HepG2 (cell line): ENCODE results near the gene EAF1. TPM values are rescaled to one million over a fixed set of nuclear protein-coding genes. Genes with fewer than 3 reads are reported as not detected.
A peak's percentile ranks its signal among the peaks of the same experiment; 100 is the strongest.

Experiments used
- ARNT2 ChIP-seq: sonication (generic); formaldehyde crosslinking; IDR thresholded peaks from 2 replicates; pipeline ENCODE4 v1.8.0; 2022; ENCODE audit warnings: mild to moderate bottlenecking, low read depth, missing genetic modification reagents, moderate library complexity
- CBX2 ChIP-seq, 2 experiments: fragments of 200-600 bp in 1 of 2; sonication (generic); formaldehyde crosslinking in 1 of 2; IDR thresholded peaks; 2 replicates each; pipeline versions ENCODE4 v1.7.0 to v1.8.1; 2018 to 2022; ENCODE audit warnings: low read depth in 2 of 2, low read length in 1 of 2, mild to moderate bottlenecking in 1 of 2, missing genetic modification reagents in 1 of 2
- CEBPG ChIP-seq: IDR thresholded peaks from 2 replicates; pipeline ENCODE4 v1.6.1; 2016
- E2F2 ChIP-seq: sonication (generic); formaldehyde crosslinking; IDR thresholded peaks from 2 replicates; pipeline ENCODE4 v1.4.0; 2020; ENCODE audit warnings: missing genetic modification reagents, borderline replicate concordance
- ELF4 ChIP-seq: sonication (generic); formaldehyde crosslinking; IDR thresholded peaks from 2 replicates; pipeline ENCODE4 v1.5.0; 2020; ENCODE audit warnings: missing genetic modification reagents, mild to moderate bottlenecking, moderate library complexity, borderline replicate concordance
- ETV5 ChIP-seq: IDR thresholded peaks from 2 replicates; pipeline ENCODE4 v1.6.1; 2018; ENCODE audit warnings: missing biosample characterization, missing genetic modification reagents, inconsistent platforms, borderline replicate concordance
- HNF4G ChIP-seq, 2 experiments: sonication (generic) in 1 of 2; formaldehyde crosslinking in 1 of 2; IDR thresholded peaks; 2 replicates each; pipeline versions ENCODE4 v1.4.0 to v1.6.1; 2011 to 2020; ENCODE audit warnings: borderline replicate concordance in 2 of 2, low read depth in 2 of 2, mild to moderate bottlenecking in 2 of 2, low read length in 1 of 2, missing genetic modification reagents in 1 of 2, moderate library complexity in 1 of 2
- JDP2 ChIP-seq: sonication (generic); formaldehyde crosslinking; IDR thresholded peaks from 2 replicates; pipeline ENCODE4 v1.8.1; 2022; ENCODE audit warnings: missing genetic modification reagents, borderline replicate concordance
- MBNL3 ChIP-seq: fragments of 250-450 bp; sonication (Bioruptor Pico); conservative IDR thresholded peaks from 2 replicates; pipeline ENCODE4 v1.8.0; 2022; ENCODE audit warnings: mild to moderate bottlenecking, inconsistent platforms
- PITX1 ChIP-seq: sonication (generic); formaldehyde crosslinking; IDR thresholded peaks from 2 replicates; pipeline ENCODE4 v1.5.1; 2020; ENCODE audit warnings: mild to moderate bottlenecking, missing genetic modification reagents
- SAP130 ChIP-seq: IDR thresholded peaks from 2 replicates; pipeline ENCODE4 v1.6.1; 2016; ENCODE audit warnings: low read depth
- ZC3H13 ChIP-seq: sonication (generic); formaldehyde crosslinking; IDR thresholded peaks from 2 replicates; pipeline ENCODE4 v1.8.1; 2023; ENCODE audit warnings: mild to moderate bottlenecking, missing genetic modification reagents, moderate library complexity
- ZFX ChIP-seq: sonication (generic); formaldehyde crosslinking; IDR thresholded peaks from 2 replicates; pipeline ENCODE4 v1.4.0; 2020; ENCODE audit warnings: mild to moderate bottlenecking, low read depth, missing genetic modification reagents, moderate library complexity
- ZNF530 ChIP-seq: sonication (generic); formaldehyde crosslinking; IDR thresholded peaks from 2 replicates; pipeline ENCODE4 v1.5.0; 2020; ENCODE audit warnings: low read depth, mild to moderate bottlenecking, missing genetic modification reagents
- ZNF782 ChIP-seq: sonication (generic); formaldehyde crosslinking; IDR thresholded peaks from 2 replicates; pipeline ENCODE4 v1.4.0; 2020; ENCODE audit warnings: missing genetic modification reagents, mild to moderate bottlenecking, borderline replicate concordance
- ZNF788 ChIP-seq: sonication (generic); formaldehyde crosslinking; IDR thresholded peaks from 2 replicates; pipeline ENCODE4 v1.5.0; 2020; ENCODE audit warnings: mild to moderate bottlenecking, missing genetic modification reagents, borderline replicate concordance
- polyA plus RNA-seq, 8 experiments: library from polyadenylated mRNA; depleted of rRNA in 3 of 8; stranded (reverse) in 7 of 8; unstranded in 1 of 8; fragments of >200 nt; fragmentation: Illumina TruSeq in 4 of 8; extraction: Trizol in 4 of 8; gene quantifications; 2 replicates each; pipeline versions ENCODE4 v1.2.1 to v1.2.3, GENCODE V29; 2011 to 2016; ENCODE audit warnings: low read depth in 4 of 8, missing spikeins in 1 of 8, mixed read lengths in 1 of 8; ENCODE audit not compliant: insufficient read depth in 1 of 8
- total RNA-seq, 5 experiments: library from RNA; depleted of rRNA; stranded (reverse); fragments of >200 nt; fragmentation: Illumina TruSeq; extraction: Trizol; gene quantifications; 2 replicates each; pipeline ENCODE4 v1.2.3, GENCODE V29; 2016; ENCODE audit warnings: low read depth in 1 of 5
- TF ChIP-seq, protein P1 (sequence below): sonication (generic); formaldehyde crosslinking; IDR thresholded peaks from 2 replicates; pipeline ENCODE4 v1.4.0; 2020; ENCODE audit warnings: low read depth, missing genetic modification reagents
- TF ChIP-seq, protein P2 (sequence below): sonication (generic); formaldehyde crosslinking; IDR thresholded peaks from 2 replicates; pipeline ENCODE4 v1.4.0; 2020; ENCODE audit warnings: missing genetic modification reagents, borderline replicate concordance
- TF ChIP-seq, protein P3 (sequence below): sonication (generic); formaldehyde crosslinking; IDR thresholded peaks from 2 replicates; pipeline ENCODE4 v1.5.1; 2020; ENCODE audit warnings: missing genetic modification reagents, mild to moderate bottlenecking, borderline replicate concordance

Gene EAF1
- total and polyA plus RNA-seq, 2 of the 13 experiments (the other 11 are each of a cell fraction or from before 2014, with no cell fraction given): 8.1 to 30.0 TPM

- TF ChIP-seq ZNF788 (CRISPR knock-in tag) (peak; percentile 23; the same call in 1 of the 2 replicates), HNF4G (IDR thresholded peaks at IDR 0.05; ENCODE audit: borderline replicate concordance, low read depth, low read length) (no peak), HNF4G (CRISPR knock-in tag; IDR thresholded peaks at IDR 0.05; ENCODE audit: borderline replicate concordance, low read depth) (no peak), CEBPG (CRISPR knock-in tag) (peak; percentile 31), ETV5 (CRISPR knock-in tag) (peak; percentile 42; the same call in 1 of the 2 replicates), JDP2 (CRISPR knock-in tag) (no peak), SAP130 (CRISPR knock-in tag) (peak; percentile 97), ZNF782 (CRISPR knock-in tag) (peak; percentile 44; the same call in 1 of the 2 replicates), CBX2 (IDR thresholded peaks at IDR 0.05; ENCODE audit: low read depth, low read length) (no peak), CBX2 (CRISPR knock-in tag; IDR thresholded peaks at IDR 0.05; ENCODE audit: low read depth) (no peak), ARNT2 (CRISPR knock-in tag) (no peak), E2F2 (CRISPR knock-in tag) (no peak), ZNF530 (CRISPR knock-in tag) (no peak), PITX1 (CRISPR knock-in tag) (peak; percentile 40; the same call in 1 of the 2 replicates), ZFX (0 out of 2 replicates have a peak, but pooled peaks have one; percentile 17), ZC3H13 (CRISPR knock-in tag) (no peak), ELF4 (CRISPR knock-in tag) (no peak), MBNL3 (CRISPR knock-in tag) (no peak)
- TF ChIP-seq, protein P1, sequence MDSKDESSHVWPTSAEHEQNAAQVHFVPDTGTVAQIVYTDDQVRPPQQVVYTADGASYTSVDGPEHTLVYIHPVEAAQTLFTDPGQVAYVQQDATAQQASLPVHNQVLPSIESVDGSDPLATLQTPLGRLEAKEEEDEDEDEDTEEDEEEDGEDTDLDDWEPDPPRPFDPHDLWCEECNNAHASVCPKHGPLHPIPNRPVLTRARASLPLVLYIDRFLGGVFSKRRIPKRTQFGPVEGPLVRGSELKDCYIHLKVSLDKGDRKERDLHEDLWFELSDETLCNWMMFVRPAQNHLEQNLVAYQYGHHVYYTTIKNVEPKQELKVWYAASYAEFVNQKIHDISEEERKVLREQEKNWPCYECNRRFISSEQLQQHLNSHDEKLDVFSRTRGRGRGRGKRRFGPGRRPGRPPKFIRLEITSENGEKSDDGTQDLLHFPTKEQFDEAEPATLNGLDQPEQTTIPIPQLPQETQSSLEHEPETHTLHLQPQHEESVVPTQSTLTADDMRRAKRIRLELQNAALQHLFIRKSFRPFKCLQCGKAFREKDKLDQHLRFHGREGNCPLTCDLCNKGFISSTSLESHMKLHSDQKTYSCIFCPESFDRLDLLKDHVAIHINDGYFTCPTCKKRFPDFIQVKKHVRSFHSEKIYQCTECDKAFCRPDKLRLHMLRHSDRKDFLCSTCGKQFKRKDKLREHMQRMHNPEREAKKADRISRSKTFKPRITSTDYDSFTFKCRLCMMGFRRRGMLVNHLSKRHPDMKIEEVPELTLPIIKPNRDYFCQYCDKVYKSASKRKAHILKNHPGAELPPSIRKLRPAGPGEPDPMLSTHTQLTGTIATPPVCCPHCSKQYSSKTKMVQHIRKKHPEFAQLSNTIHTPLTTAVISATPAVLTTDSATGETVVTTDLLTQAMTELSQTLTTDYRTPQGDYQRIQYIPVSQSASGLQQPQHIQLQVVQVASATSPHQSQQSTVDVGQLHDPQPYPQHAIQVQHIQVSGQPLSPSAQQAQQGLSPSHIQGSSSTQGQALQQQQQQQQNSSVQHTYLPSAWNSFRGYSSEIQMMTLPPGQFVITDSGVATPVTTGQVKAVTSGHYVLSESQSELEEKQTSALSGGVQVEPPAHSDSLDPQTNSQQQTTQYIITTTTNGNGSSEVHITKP: 0 out of 2 replicates have a peak, but pooled peaks have one; percentile 15
- TF ChIP-seq, protein P2, sequence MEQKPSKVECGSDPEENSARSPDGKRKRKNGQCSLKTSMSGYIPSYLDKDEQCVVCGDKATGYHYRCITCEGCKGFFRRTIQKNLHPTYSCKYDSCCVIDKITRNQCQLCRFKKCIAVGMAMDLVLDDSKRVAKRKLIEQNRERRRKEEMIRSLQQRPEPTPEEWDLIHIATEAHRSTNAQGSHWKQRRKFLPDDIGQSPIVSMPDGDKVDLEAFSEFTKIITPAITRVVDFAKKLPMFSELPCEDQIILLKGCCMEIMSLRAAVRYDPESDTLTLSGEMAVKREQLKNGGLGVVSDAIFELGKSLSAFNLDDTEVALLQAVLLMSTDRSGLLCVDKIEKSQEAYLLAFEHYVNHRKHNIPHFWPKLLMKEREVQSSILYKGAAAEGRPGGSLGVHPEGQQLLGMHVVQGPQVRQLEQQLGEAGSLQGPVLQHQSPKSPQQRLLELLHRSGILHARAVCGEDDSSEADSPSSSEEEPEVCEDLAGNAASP: peak; percentile 41; the same call in 1 of the 2 replicates
- TF ChIP-seq, protein P3, sequence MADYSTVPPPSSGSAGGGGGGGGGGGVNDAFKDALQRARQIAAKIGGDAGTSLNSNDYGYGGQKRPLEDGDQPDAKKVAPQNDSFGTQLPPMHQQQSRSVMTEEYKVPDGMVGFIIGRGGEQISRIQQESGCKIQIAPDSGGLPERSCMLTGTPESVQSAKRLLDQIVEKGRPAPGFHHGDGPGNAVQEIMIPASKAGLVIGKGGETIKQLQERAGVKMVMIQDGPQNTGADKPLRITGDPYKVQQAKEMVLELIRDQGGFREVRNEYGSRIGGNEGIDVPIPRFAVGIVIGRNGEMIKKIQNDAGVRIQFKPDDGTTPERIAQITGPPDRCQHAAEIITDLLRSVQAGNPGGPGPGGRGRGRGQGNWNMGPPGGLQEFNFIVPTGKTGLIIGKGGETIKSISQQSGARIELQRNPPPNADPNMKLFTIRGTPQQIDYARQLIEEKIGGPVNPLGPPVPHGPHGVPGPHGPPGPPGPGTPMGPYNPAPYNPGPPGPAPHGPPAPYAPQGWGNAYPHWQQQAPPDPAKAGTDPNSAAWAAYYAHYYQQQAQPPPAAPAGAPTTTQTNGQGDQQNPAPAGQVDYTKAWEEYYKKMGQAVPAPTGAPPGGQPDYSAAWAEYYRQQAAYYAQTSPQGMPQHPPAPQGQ (CRISPR knock-in tag): no peak
Observed at GRCh38 chr3:15377961-15378791, 49.2 kb upstream of the EAF1 start (continued).
